Fibroblast of lung (primary cell): ENCODE results near the gene AP4B1.

Source experiments
- CTCF ChIP-seq, 2 donors: IDR thresholded peaks in 1 of 2; conservative IDR thresholded peaks in 1 of 2; 1 replicate in 1 of 2; 2 replicates in 1 of 2; pipeline ENCODE4 v1.5.1; 2011 to 2012; ENCODE audit warnings: low read length in 2 of 2, control low read depth in 1 of 2, inconsistent platforms in 1 of 2, low read depth in 1 of 2, mild to moderate bottlenecking in 1 of 2
- EZH2 ChIP-seq: IDR thresholded peaks from 2 replicates; pipeline ENCODE4 v1.5.1; 2012; ENCODE audit warnings: low read length, control low read depth, mild to moderate bottlenecking; ENCODE audit errors: missing control alignments

- TF ChIP-seq CTCF (conservative IDR thresholded peaks at IDR 0.05 in 1 of 2, IDR thresholded peaks at IDR 0.05 in 1 of 2; ENCODE audit: low read depth in 1 of 2, low read length in 2 of 2) (no peak), EZH2 (no peak)
Measured at GRCh38 chr1:113855630-113856400, 48.8 kb downstream of the AP4B1 start.
